Measurements from ENCODE around the gene MARCO.

Gene MARCO

DNA sequence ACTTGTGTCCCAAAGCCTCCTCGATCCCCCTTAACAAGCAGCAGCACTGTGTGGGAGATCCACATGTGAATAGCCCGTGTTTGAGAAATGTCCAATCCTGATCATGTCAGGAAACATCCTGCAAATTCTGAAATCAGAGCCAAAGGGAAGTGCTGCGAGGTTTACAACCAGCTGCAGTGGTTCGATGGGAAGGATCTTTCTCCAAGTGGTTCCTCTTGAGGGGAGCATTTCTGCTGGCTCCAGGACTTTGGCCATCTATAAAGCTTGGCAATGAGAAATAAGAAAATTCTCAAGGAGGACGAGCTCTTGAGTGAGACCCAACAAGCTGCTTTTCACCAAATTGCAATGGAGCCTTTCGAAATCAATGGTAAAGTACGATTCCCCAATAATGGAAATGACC is at the start of gene MARCO:
TSS of gene MARCO (plus strand) at position 164 of the 400 bp plus-strand sequence. CDS start at position 271, 107 bp downstream.
- DNase-seq (ENCODE audit: extremely low spot score, insufficient read length, low read depth), result no peak
- no peak for FAIRE-seq

GRCh38 chr2:118893100-118893499 is 48.9 kb upstream of the MARCO start:
- no peak for DNase-seq (ENCODE audit: extremely low spot score, insufficient read length, low read depth)
- FAIRE-seq, result no peak

DNA sequence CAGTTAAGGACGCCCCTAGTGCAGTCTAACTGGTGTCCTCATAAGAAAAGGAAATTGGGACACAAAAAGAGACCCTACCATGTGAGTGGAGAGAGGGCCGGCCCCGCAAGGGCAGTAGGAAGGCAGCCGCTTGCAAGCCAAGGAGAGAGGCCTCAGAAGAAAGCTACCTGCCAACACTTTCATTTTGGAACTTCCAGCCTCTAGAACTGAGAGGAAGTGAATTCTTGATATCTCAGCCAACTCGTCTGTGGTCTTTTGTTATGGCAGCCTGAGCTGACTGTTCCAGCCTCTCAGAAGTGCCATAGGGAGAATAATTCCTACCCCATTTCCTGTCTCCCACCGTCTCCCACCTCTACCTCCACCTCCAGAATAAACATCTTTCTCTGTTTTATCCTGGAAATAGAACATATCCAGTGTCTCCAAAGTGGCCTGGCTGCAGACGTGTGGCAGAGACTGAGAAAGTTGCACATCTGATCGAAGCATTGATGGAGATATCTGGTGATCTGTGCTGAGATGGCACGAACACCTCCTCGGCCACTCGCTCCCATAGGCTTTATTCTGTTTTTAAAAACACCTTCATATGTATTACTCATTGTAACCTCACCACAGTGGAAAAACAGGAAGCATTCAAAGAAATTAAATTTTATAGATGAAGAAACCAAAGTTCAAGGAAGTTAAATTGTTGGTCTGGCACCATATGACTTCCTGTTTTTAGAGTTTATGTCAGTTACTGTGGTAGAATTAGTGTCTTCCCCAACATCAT is 39.5 kb upstream of the MARCO start:
- FAIRE-seq (no peak), DNase-seq (ENCODE audit: extremely low spot score, insufficient read length, low read depth) (no peak)

DNA sequence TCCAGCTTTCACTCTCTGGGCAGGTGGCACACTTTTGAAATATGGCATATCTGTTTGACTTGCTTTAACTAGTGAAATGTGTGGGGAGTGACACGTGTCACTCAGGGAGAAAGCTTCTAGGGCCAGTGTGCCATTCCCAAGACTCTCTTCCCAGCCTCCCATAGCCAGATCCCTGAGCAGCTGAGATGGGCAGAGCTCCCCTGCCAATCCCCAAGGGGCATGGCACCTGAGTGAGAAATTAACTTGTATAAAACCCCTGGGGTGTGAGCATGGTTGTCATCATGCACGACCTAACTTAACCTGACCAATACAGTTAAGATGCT is 39.0 kb upstream of the MARCO start:
- FAIRE-seq (no peak), DNase-seq (ENCODE audit: extremely low spot score, insufficient read length, low read depth) (no peak)

DNA sequence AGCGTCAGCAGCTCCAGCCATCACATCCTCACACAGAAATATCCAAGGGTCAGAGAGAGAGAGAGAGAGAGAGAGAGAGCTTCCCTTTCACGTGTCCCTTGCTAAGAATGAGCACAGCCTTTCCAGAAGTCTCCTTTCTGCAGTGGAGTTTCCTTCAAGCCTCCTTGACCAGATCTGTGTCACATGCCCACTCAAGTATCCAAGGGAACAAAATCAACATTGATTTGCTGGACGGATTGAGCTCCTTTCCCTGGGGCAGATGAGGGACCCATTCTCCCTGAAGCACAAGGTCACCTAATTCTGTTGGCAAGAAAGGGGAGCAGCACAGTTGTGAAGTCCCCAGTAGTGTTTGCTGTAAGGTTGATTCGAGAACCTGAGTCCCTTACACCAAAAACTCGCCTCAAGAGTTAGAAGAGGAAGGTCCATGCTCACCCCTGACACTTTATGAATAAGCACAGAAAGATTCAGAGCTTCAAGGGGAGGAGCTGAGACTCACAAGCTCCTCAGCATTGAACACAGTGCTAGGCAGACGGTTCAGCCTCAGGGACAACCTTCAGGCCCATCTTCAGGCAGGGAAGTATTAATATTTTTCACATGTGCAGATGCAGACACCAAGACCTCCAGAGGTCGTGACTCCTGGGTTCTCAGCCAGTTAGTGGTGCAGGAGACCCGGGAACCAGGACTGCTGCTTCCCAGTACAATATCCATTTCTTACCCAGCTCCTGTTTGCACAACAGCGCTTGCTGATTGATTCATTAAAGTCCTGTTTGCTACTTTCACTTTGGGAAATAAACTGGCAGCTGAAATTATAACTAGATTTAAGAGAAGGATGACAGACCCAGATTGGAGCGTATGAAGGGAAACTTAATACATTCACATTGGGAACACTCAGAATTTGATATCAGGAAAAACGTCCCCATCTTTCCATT is 38.2 kb upstream of the MARCO start:
- DNase-seq (ENCODE audit: extremely low spot score, insufficient read length, low read depth), result no peak
- no peak for FAIRE-seq

DNA sequence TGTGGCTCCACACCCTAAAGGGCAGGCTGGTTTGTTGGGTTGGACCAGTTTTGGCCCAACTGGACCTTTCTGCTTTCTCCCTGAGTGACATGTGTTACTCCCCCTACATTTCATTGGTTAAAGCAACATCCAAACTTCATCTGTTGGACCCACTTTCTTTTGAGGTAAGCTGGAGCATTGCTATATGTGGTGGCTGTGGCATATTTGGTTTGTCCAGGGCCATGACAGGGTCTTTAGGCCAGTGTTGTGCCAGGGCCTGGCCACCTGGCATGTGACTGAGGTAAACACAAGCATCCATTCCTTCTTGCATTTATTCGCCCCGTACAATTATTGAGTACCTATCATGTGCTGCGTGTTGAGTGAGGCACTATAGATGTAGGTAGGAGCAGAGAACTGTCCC is 36.8 kb upstream of the MARCO start:
- FAIRE-seq, result no peak

GRCh38 chr2:118906186-118906585 is 35.8 kb upstream of the MARCO start:
- FAIRE-seq (no peak), DNase-seq (ENCODE audit: extremely low spot score, insufficient read length, low read depth) (no peak)

More for the DNA sequence above, 36.8 kb upstream of the MARCO start:
- no peak for DNase-seq (ENCODE audit: extremely low spot score, insufficient read length, low read depth)

GRCh38 chr2:118907759-118908158 is 34.2 kb upstream of the MARCO start:
- DNase-seq (ENCODE audit: extremely low spot score, insufficient read length, low read depth), result no peak
- no peak for FAIRE-seq

DNA sequence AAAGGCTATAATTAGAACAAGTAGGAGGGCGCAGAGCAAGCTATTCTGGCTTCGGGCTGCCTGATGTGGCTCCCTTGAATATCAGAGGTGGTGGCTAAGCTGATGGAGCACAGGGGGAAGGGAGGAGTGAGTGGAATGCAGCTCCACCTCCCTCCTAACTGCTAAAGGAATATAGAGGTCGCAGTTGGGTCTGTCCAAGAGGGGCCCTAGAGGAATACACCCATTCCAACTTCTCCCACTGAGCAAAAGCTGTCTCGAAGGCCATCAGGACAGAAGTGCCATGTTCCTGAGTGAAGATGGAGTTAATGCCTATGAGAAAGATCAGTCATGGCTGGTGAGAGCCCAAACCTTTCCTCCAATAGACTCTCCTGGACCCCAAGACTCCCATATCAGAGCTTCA is 32.8 kb upstream of the MARCO start:
- no peak for FAIRE-seq

GRCh38 chr2:118911166-118911856 is 30.7 kb upstream of the MARCO start:
- FAIRE-seq (no peak), DNase-seq (ENCODE audit: extremely low spot score, insufficient read length, low read depth) (no peak)

More for the DNA sequence above, 32.8 kb upstream of the MARCO start:
- no peak for DNase-seq (ENCODE audit: extremely low spot score, insufficient read length, low read depth)

GRCh38 chr2:118911936-118912335 is 30.1 kb upstream of the MARCO start:
- FAIRE-seq (no peak), DNase-seq (ENCODE audit: extremely low spot score, insufficient read length, low read depth) (no peak)

- DNase-seq (ENCODE audit: extremely low spot score, insufficient read length, low read depth), result no peak
- FAIRE-seq, result no peak
Measured at GRCh38 chr2:118913131-118913802, 28.7 kb upstream of the MARCO start.

- DNase-seq (ENCODE audit: extremely low spot score, insufficient read length, low read depth) (no peak), FAIRE-seq (no peak)
Measured at GRCh38 chr2:118913803-118914645, 28.0 kb upstream of the MARCO start.

GRCh38 chr2:118914721-118915453 is 27.1 kb upstream of the MARCO start:
- no peak for FAIRE-seq
- no peak for DNase-seq (ENCODE audit: extremely low spot score, insufficient read length, low read depth)

- FAIRE-seq, result no peak
- DNase-seq (ENCODE audit: extremely low spot score, insufficient read length, low read depth), result no peak
Measured at GRCh38 chr2:118918017-118918416, 24.0 kb upstream of the MARCO start.

GRCh38 chr2:118921646-118922045 is 20.3 kb upstream of the MARCO start:
- FAIRE-seq, result no peak
- DNase-seq (ENCODE audit: extremely low spot score, insufficient read length, low read depth), result no peak

DNA sequence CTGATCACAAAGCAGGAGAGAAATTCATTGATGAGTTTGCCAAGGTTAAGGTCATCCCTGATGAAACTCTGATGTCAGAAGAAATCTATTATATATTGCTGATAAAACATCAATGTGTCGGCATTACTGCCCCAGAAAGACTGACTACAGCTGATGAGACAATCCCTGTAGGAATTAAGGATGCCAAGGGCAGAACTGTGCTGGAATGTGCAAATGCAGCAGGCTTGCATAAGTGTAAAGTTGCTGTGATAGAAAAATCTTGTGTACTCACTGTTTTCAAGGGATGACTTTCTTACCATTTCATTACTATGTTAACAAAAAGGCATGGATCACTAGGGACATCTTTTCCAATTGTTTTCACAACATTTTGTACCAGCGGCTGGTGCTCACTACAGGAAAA is 19.7 kb upstream of the MARCO start:
- FAIRE-seq (no peak), DNase-seq (ENCODE audit: extremely low spot score, insufficient read length, low read depth) (no peak)

- no peak for FAIRE-seq
- no peak for DNase-seq (ENCODE audit: extremely low spot score, insufficient read length, low read depth)
Measured at GRCh38 chr2:118923371-118923770, 18.6 kb upstream of the MARCO start.

DNA sequence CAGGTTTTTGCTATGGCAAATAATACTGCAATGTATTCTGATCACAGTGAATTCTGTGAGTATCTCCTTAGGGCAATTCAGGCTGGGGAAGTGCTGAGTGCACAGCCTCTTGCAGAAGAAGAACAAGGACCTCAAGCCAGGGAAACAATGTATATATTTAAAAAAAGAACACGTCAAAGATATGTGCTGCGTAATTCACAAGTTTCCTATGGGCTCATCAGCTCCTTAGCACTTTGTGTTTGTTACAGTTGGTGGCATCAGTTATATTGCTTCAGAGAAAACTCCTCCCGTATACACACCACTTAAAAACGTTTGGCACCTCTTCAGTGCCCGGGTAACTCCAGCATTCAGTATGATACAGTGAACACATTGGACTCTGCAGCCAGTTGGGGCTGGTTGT is 16.5 kb upstream of the MARCO start:
- FAIRE-seq, result no peak
- no peak for DNase-seq (ENCODE audit: extremely low spot score, insufficient read length, low read depth)
